ENCODE results near the gene NKX1-1. TPM values are rescaled to one million over a fixed set of nuclear protein-coding genes. Genes with fewer than 3 reads are reported as not detected.

NKX1-1 gene
- total and polyA plus RNA-seq, 2 experiments from 2014 or later = not detected

- no peaks in the 10 kb centered on the region; the same call in 2 of the 3 replicates for H3K36me3 Mint-ChIP-seq (ENCODE audit: low read depth)
- H3K4me3 ChIP-seq = peak overlapping the region; percentile 55
- no peak overlapping the region for H3K27ac Mint-ChIP-seq
- no peaks in the 10 kb centered on the region for H3K9me2 ChIP-seq (ENCODE audit: insufficient read depth)
- peaks cover 16% of the 10 kb centered on the region; the same call in 1 of the 2 replicates for H3K4me1 ChIP-seq (ENCODE audit: insufficient read depth)
- TF ChIP-seq POLR2AphosphoS5 (IDR thresholded peaks at IDR 0.05; ENCODE audit: low read depth) (no peak), ZNF331 (CRISPR knock-in tag; IDR thresholded peaks at IDR 0.05; ENCODE audit: low read depth) (no peak), ZNF114 (CRISPR knock-in tag; IDR thresholded peaks at IDR 0.05) (no peak), EZH2 (IDR thresholded peaks at IDR 0.05; ENCODE audit: low read depth, unreplicated experiment) (peak; percentile 96)
- H3K27me3 ChIP-seq (ENCODE audit: insufficient read depth) = peaks cover 97% of the 10 kb centered on the region
- no peak overlapping the region for H3K27ac ChIP-seq (ENCODE audit: low read depth)
- H3K4me3 Mint-ChIP-seq = peak overlapping the region; percentile 49
- peak; percentile 34 for DNase-seq (ENCODE audit: low spot score)
- H3K79me2 ChIP-seq (replicated peaks; ENCODE audit: insufficient read depth) = no peaks in the 10 kb centered on the region
- 0 out of 2 replicates have a peak, but pooled peaks cover 3% of the 10 kb centered on the region for H3F3A ChIP-seq (replicated peaks; ENCODE audit: low read depth)
- peak overlapping the region; percentile 77 for H3K4me2 ChIP-seq
- peaks cover 3% of the 10 kb centered on the region for H4K20me1 ChIP-seq (replicated peaks; ENCODE audit: insufficient read depth)
- no peaks in the 10 kb centered on the region; the same call in 2 of the 3 replicates for H3K9me3 Mint-ChIP-seq
- ATAC-seq = no peak
- peaks cover 89% of the 10 kb centered on the region for H3K27me3 Mint-ChIP-seq (ENCODE audit: insufficient read depth, low read depth, poor library complexity)
- H3K36me3 ChIP-seq (ENCODE audit: insufficient read depth) = no peaks in the 10 kb centered on the region
- no peak overlapping the region for H2AFZ ChIP-seq
- peaks cover 14% of the 10 kb centered on the region for H3K4me1 Mint-ChIP-seq
Measured at GRCh38 chr4:1406981-1407656, 877 bp upstream of the NKX1-1 start.

- Histone ChIP-seq H3K4me2 (peak overlapping the region; percentile 68), H2AFZ (no peak overlapping the region), H3K4me3 (peak overlapping the region; percentile 49), H3K36me3 (ENCODE audit: insufficient read depth) (no peaks in the 10 kb centered on the region), H4K20me1 (replicated peaks; ENCODE audit: insufficient read depth) (peaks cover 2% of the 10 kb centered on the region), H3K4me1 (ENCODE audit: insufficient read depth) (peaks cover 16% of the 10 kb centered on the region; the same call in 1 of the 2 replicates), H3K27ac (ENCODE audit: low read depth) (no peak overlapping the region), H3K9me2 (ENCODE audit: insufficient read depth) (no peaks in the 10 kb centered on the region), H3F3A (replicated peaks; ENCODE audit: low read depth) (0 out of 2 replicates have a peak, but pooled peaks cover 3% of the 10 kb centered on the region), H3K27me3 (ENCODE audit: insufficient read depth) (peaks cover 98% of the 10 kb centered on the region), H3K79me2 (replicated peaks; ENCODE audit: insufficient read depth) (no peaks in the 10 kb centered on the region)
- Mint-ChIP-seq H3K36me3 (ENCODE audit: low read depth) (no peaks in the 10 kb centered on the region; the same call in 2 of the 3 replicates), H3K9me3 (no peaks in the 10 kb centered on the region; the same call in 2 of the 3 replicates), H3K27ac (no peak overlapping the region), H3K4me3 (no peak overlapping the region), H3K27me3 (ENCODE audit: insufficient read depth, low read depth, poor library complexity) (peaks cover 87% of the 10 kb centered on the region), H3K4me1 (peaks cover 14% of the 10 kb centered on the region)
- no peak for TF ChIP-seq NANOG (IDR thresholded peaks at IDR 0.05; ENCODE audit: borderline replicate concordance)
- TF ChIP-seq EZH2 (IDR thresholded peaks at IDR 0.05; ENCODE audit: low read depth, unreplicated experiment) = peak; percentile 86
- peak in 1 of 2 experiments; percentile 33; a peak in 1 of 4 replicates for TF ChIP-seq CTCF (conservative IDR thresholded peaks at IDR 0.05; ENCODE audit: low read depth in 2 of 2)
- peak; percentile 84 for TF ChIP-seq EZH2phosphoT487 (IDR thresholded peaks at IDR 0.05; ENCODE audit: unreplicated experiment)
- TF ChIP-seq ETS1 (IDR thresholded peaks at IDR 0.05) = no peak
- DNase-seq (ENCODE audit: low spot score) (peak; percentile 65), ATAC-seq (peak; percentile 8)
Measured at GRCh38 chr4:1405636-1406393, 427 bp downstream of the NKX1-1 start.
